Measurements from ENCODE around the gene MRPL16. TPM values are rescaled to one million over a fixed set of nuclear protein-coding genes. Genes with fewer than 3 reads are reported as not detected.

MRPL16 gene
- total and polyA plus RNA-seq, 2 experiments from 2014 or later: 77.4 to 176 TPM

DNA sequence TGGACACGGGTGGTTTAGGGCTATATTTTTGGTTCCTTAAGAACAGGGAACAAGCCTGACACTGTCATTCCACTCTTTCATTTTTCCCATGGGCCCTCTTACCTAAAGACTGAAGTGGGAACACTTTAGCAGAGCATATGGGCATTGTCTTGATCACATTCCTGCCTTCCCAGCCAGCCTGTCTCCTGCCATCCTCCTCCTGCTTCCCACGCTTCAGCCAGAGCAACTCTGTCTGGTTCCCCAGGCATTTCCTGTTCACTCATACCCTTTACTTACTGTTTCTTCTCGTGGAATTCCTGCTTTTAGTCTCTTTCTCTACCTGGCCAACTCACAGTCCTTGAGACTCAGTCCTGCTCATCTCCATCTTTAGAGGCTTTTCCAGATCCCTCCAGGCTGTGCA, 22.8 kb downstream of the MRPL16 start:
- TF ChIP-seq ZNF114 (CRISPR knock-in tag; IDR thresholded peaks at IDR 0.05) (no peak), NANOG (IDR thresholded peaks at IDR 0.05; ENCODE audit: borderline replicate concordance) (no peak), STAT1 (IDR thresholded peaks at IDR 0.05; ENCODE audit: unreplicated experiment) (no peak), CREB1 (CRISPR knock-in tag; IDR thresholded peaks at IDR 0.05; ENCODE audit: low read depth) (no peak), JUNB (IDR thresholded peaks at IDR 0.05; ENCODE audit: unreplicated experiment) (no peak), POLR2AphosphoS5 (IDR thresholded peaks at IDR 0.05; ENCODE audit: low read depth) (no peak), ZNF331 (CRISPR knock-in tag; IDR thresholded peaks at IDR 0.05; ENCODE audit: low read depth) (no peak), EZH2 (IDR thresholded peaks at IDR 0.05; ENCODE audit: low read depth, unreplicated experiment) (no peak), EZH2phosphoT487 (IDR thresholded peaks at IDR 0.05; ENCODE audit: unreplicated experiment) (no peak)
- TF ChIP-seq, protein P1, sequence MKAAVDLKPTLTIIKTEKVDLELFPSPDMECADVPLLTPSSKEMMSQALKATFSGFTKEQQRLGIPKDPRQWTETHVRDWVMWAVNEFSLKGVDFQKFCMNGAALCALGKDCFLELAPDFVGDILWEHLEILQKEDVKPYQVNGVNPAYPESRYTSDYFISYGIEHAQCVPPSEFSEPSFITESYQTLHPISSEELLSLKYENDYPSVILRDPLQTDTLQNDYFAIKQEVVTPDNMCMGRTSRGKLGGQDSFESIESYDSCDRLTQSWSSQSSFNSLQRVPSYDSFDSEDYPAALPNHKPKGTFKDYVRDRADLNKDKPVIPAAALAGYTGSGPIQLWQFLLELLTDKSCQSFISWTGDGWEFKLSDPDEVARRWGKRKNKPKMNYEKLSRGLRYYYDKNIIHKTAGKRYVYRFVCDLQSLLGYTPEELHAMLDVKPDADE (IDR thresholded peaks at IDR 0.05): no peak
- TF ChIP-seq, protein P2, sequence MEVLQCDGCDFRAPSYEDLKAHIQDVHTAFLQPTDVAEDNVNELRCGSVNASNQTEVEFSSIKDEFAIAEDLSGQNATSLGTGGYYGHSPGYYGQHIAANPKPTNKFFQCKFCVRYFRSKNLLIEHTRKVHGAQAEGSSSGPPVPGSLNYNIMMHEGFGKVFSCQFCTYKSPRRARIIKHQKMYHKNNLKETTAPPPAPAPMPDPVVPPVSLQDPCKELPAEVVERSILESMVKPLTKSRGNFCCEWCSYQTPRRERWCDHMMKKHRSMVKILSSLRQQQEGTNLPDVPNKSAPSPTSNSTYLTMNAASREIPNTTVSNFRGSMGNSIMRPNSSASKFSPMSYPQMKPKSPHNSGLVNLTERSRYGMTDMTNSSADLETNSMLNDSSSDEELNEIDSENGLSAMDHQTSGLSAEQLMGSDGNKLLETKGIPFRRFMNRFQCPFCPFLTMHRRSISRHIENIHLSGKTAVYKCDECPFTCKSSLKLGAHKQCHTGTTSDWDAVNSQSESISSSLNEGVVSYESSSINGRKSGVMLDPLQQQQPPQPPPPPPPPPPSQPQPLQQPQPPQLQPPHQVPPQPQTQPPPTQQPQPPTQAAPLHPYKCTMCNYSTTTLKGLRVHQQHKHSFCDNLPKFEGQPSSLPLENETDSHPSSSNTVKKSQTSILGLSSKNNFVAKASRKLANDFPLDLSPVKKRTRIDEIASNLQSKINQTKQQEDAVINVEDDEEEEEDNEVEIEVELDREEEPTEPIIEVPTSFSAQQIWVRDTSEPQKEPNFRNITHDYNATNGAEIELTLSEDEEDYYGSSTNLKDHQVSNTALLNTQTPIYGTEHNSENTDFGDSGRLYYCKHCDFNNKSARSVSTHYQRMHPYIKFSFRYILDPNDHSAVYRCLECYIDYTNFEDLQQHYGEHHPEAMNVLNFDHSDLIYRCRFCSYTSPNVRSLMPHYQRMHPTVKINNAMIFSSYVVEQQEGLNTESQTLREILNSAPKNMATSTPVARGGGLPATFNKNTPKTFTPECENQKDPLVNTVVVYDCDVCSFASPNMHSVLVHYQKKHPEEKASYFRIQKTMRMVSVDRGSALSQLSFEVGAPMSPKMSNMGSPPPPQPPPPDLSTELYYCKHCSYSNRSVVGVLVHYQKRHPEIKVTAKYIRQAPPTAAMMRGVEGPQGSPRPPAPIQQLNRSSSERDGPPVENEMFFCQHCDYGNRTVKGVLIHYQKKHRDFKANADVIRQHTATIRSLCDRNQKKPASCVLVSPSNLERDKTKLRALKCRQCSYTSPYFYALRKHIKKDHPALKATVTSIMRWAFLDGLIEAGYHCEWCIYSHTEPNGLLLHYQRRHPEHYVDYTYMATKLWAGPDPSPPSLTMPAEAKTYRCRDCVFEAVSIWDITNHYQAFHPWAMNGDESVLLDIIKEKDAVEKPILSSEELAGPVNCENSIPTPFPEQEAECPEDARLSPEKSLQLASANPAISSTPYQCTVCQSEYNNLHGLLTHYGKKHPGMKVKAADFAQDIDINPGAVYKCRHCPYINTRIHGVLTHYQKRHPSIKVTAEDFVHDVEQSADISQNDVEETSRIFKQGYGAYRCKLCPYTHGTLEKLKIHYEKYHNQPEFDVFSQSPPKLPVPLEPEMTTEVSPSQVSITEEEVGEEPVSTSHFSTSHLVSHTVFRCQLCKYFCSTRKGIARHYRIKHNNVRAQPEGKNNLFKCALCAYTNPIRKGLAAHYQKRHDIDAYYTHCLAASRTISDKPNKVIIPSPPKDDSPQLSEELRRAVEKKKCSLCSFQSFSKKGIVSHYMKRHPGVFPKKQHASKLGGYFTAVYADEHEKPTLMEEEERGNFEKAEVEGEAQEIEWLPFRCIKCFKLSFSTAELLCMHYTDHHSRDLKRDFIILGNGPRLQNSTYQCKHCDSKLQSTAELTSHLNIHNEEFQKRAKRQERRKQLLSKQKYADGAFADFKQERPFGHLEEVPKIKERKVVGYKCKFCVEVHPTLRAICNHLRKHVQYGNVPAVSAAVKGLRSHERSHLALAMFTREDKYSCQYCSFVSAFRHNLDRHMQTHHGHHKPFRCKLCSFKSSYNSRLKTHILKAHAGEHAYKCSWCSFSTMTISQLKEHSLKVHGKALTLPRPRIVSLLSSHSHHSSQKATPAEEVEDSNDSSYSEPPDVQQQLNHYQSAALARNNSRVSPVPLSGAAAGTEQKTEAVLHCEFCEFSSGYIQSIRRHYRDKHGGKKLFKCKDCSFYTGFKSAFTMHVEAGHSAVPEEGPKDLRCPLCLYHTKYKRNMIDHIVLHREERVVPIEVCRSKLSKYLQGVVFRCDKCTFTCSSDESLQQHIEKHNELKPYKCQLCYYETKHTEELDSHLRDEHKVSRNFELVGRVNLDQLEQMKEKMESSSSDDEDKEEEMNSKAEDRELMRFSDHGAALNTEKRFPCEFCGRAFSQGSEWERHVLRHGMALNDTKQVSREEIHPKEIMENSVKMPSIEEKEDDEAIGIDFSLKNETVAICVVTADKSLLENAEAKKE (CRISPR knock-in tag; IDR thresholded peaks at IDR 0.05): no peak
- TF ChIP-seq, protein P3, sequence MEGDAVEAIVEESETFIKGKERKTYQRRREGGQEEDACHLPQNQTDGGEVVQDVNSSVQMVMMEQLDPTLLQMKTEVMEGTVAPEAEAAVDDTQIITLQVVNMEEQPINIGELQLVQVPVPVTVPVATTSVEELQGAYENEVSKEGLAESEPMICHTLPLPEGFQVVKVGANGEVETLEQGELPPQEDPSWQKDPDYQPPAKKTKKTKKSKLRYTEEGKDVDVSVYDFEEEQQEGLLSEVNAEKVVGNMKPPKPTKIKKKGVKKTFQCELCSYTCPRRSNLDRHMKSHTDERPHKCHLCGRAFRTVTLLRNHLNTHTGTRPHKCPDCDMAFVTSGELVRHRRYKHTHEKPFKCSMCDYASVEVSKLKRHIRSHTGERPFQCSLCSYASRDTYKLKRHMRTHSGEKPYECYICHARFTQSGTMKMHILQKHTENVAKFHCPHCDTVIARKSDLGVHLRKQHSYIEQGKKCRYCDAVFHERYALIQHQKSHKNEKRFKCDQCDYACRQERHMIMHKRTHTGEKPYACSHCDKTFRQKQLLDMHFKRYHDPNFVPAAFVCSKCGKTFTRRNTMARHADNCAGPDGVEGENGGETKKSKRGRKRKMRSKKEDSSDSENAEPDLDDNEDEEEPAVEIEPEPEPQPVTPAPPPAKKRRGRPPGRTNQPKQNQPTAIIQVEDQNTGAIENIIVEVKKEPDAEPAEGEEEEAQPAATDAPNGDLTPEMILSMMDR (conservative IDR thresholded peaks at IDR 0.05; ENCODE audit: low read depth in 2 of 2): no peak
- TF ChIP-seq, protein P4, sequence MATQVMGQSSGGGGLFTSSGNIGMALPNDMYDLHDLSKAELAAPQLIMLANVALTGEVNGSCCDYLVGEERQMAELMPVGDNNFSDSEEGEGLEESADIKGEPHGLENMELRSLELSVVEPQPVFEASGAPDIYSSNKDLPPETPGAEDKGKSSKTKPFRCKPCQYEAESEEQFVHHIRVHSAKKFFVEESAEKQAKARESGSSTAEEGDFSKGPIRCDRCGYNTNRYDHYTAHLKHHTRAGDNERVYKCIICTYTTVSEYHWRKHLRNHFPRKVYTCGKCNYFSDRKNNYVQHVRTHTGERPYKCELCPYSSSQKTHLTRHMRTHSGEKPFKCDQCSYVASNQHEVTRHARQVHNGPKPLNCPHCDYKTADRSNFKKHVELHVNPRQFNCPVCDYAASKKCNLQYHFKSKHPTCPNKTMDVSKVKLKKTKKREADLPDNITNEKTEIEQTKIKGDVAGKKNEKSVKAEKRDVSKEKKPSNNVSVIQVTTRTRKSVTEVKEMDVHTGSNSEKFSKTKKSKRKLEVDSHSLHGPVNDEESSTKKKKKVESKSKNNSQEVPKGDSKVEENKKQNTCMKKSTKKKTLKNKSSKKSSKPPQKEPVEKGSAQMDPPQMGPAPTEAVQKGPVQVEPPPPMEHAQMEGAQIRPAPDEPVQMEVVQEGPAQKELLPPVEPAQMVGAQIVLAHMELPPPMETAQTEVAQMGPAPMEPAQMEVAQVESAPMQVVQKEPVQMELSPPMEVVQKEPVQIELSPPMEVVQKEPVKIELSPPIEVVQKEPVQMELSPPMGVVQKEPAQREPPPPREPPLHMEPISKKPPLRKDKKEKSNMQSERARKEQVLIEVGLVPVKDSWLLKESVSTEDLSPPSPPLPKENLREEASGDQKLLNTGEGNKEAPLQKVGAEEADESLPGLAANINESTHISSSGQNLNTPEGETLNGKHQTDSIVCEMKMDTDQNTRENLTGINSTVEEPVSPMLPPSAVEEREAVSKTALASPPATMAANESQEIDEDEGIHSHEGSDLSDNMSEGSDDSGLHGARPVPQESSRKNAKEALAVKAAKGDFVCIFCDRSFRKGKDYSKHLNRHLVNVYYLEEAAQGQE (IDR thresholded peaks at IDR 0.05; ENCODE audit: unreplicated experiment): no peak
- H3K79me2 ChIP-seq (replicated peaks; ENCODE audit: insufficient read depth): peaks cover under 1% of the 10 kb centered on the region; the same call in 1 of the 2 replicates
- no peak overlapping the region for H3K4me3 ChIP-seq
- H2AFZ ChIP-seq: no peak overlapping the region
- no peaks in the 10 kb centered on the region; the same call in 1 of the 2 replicates for H3K9me2 ChIP-seq (ENCODE audit: insufficient read depth)
- no peak overlapping the region for H3K27ac ChIP-seq (ENCODE audit: low read depth)
- H3K27me3 ChIP-seq (ENCODE audit: insufficient read depth): no peaks in the 10 kb centered on the region
- no peaks in the 10 kb centered on the region for H3K4me1 Mint-ChIP-seq
- H3K27me3 Mint-ChIP-seq (ENCODE audit: insufficient read depth, low read depth, poor library complexity): peaks cover 2% of the 10 kb centered on the region
- DNase-seq (ENCODE audit: low spot score) (no peak), ATAC-seq (no peak)
- H3F3A ChIP-seq (replicated peaks; ENCODE audit: low read depth): no peaks in the 10 kb centered on the region
- H3K4me2 ChIP-seq: no peak overlapping the region
- peaks cover 32% of the 10 kb centered on the region for H3K36me3 ChIP-seq (ENCODE audit: insufficient read depth)
- 0 out of 2 replicates have a peak, but pooled peaks cover 3% of the 10 kb centered on the region for H4K20me1 ChIP-seq (replicated peaks; ENCODE audit: insufficient read depth)
- no peaks in the 10 kb centered on the region for H3K4me1 ChIP-seq (ENCODE audit: insufficient read depth)
- H3K9me3 Mint-ChIP-seq: peaks cover 10% of the 10 kb centered on the region; the same call in 2 of the 3 replicates
- peaks cover 68% of the 10 kb centered on the region for H3K36me3 Mint-ChIP-seq (ENCODE audit: low read depth)
- no peak overlapping the region for H3K4me3 Mint-ChIP-seq
- H3K27ac Mint-ChIP-seq: no peak overlapping the region

Data from GM23338 (cell line).